Karpas-422 (cell line): ENCODE measurements around the gene ERBB2. TPM values are rescaled to one million over a fixed set of nuclear protein-coding genes. Genes with fewer than 3 reads are reported as not detected.
A peak's percentile ranks its signal among the peaks of the same experiment; 100 is the strongest.
"Not testable (repeated sequence)": the region's sequence is repeated elsewhere in the genome, so short reads cannot be mapped to it uniquely, and the experiment has no call there.

Experiments used
- DNase-seq: peaks from one replicate; pipeline ENCODE4 v3.0.0-alpha.2; 2015
- H2AFZ ChIP-seq: fragments of 200-600 bp; sonication (generic); 2 replicates; pipeline ENCODE4 v1.6.1; 2014; ENCODE audit warnings: antibody characterized with exemption, low read length, mixed read lengths
- H3K27ac ChIP-seq: fragments of 200-600 bp; sonication (generic); 2 replicates; pipeline ENCODE4 v1.5.1; 2014; ENCODE audit warnings: mild to moderate bottlenecking, low read length, moderate library complexity
- H3K27me3 ChIP-seq: fragments of 200-600 bp; sonication (generic); 2 replicates; pipeline ENCODE4 v1.6.1; 2014; ENCODE audit warnings: low read length, mixed read lengths
- H3K36me3 ChIP-seq: fragments of 200-600 bp; sonication (generic); 2 replicates; pipeline ENCODE4 v1.6.1; 2014; ENCODE audit warnings: low read length, mixed read lengths; ENCODE audit not compliant: insufficient read depth
- H3K4me1 ChIP-seq: fragments of 200-600 bp; sonication (generic); 2 replicates; pipeline ENCODE4 v1.6.1; 2014; ENCODE audit warnings: mild to moderate bottlenecking, low read length, mixed read lengths
- H3K4me2 ChIP-seq: fragments of 200-600 bp; sonication (generic); 2 replicates; pipeline ENCODE4 v1.6.1; 2014; ENCODE audit warnings: low read length, low read depth, mild to moderate bottlenecking; ENCODE audit not compliant: poor library complexity, severe bottlenecking
- H3K4me3 ChIP-seq: fragments of 200-600 bp; sonication (generic); 2 replicates; pipeline ENCODE4 v1.5.1; 2014; ENCODE audit warnings: mild to moderate bottlenecking, antibody characterized with exemption, low read length, mixed read lengths
- H3K79me2 ChIP-seq: fragments of 200-600 bp; sonication (generic); 2 replicates; pipeline ENCODE4 v1.6.1; 2014; ENCODE audit warnings: mild to moderate bottlenecking, low read length, mixed read lengths
- H3K9ac ChIP-seq: fragments of 200-600 bp; sonication (generic); 2 replicates; pipeline ENCODE4 v1.6.0; 2014; ENCODE audit warnings: low read length
- H3K9me2 ChIP-seq: fragments of 200-600 bp; sonication (generic), shearing (Covaris generic); replicated peaks from 2 replicates; pipeline ENCODE4 v1.6.0; 2014; ENCODE audit warnings: mild to moderate bottlenecking, low read length, moderate library complexity; ENCODE audit not compliant: insufficient read depth
- H3K9me3 ChIP-seq: fragments of 300-700, 200-600 bp; sonication (generic); 2 replicates; pipeline ENCODE4 v1.6.1; 2014; ENCODE audit warnings: low read length, mixed read lengths
- H4K20me1 ChIP-seq: fragments of 200-600 bp; sonication (generic); 2 replicates; pipeline ENCODE4 v1.6.1; 2014; ENCODE audit warnings: mild to moderate bottlenecking, antibody characterized with exemption, low read length, low read depth; ENCODE audit not compliant: insufficient read depth
- total RNA-seq: library from RNA; depleted of rRNA; stranded (reverse); fragments of >200 nt; shearing (Covaris generic); gene quantifications from 2 replicates; pipeline ENCODE4 v1.2.3, GENCODE V29; 2014; ENCODE audit warnings: low replicate concordance

ERBB2 gene
- total RNA-seq, 1 experiment from 2014 or later = 7.3 TPM

- no peak overlapping the region for H2AFZ ChIP-seq
- no peak for DNase-seq
Measured at GRCh38 chr17:39717660-39718059, 17.8 kb downstream of the ERBB2 start.

GRCh38 chr17:39719563-39720355, 19.9 kb downstream of the ERBB2 start:
- Histone ChIP-seq H3K4me3 (no peak overlapping the region), H3K4me2 (no peak overlapping the region), H3K36me3 (no peaks in the 10 kb centered on the region), H3K9ac (no peak overlapping the region), H4K20me1 (no peaks in the 10 kb centered on the region), H3K27me3 (no peaks in the 10 kb centered on the region), H2AFZ (no peak overlapping the region), H3K9me3 (no peaks in the 10 kb centered on the region), H3K4me1 (no peaks in the 10 kb centered on the region), H3K27ac (no peak overlapping the region), H3K79me2 (no peaks in the 10 kb centered on the region), H3K9me2 (no peaks in the 10 kb centered on the region)
- DNase-seq = no peak

More at GRCh38 chr17:39717660-39718059, 17.8 kb downstream of the ERBB2 start:
- Histone ChIP-seq H3K27ac (no peak overlapping the region), H3K36me3 (no peaks in the 10 kb centered on the region), H3K79me2 (no peaks in the 10 kb centered on the region), H3K27me3 (no peaks in the 10 kb centered on the region), H3K4me2 (no peak overlapping the region), H3K9ac (no peak overlapping the region), H4K20me1 (no peaks in the 10 kb centered on the region), H3K4me3 (no peak overlapping the region), H3K4me1 (no peaks in the 10 kb centered on the region), H3K9me2 (no peaks in the 10 kb centered on the region), H3K9me3 (no peaks in the 10 kb centered on the region)

- no peaks in the 10 kb centered on the region for H3K36me3 ChIP-seq
- H3K4me2 ChIP-seq = no peak overlapping the region
- H3K9ac ChIP-seq = no peak overlapping the region
- H3K9me2 ChIP-seq = no peaks in the 10 kb centered on the region
- H3K4me3 ChIP-seq = no peak overlapping the region
- no peaks in the 10 kb centered on the region for H3K4me1 ChIP-seq
- no peaks in the 10 kb centered on the region for H4K20me1 ChIP-seq
- DNase-seq = no peak
- no peaks in the 10 kb centered on the region for H3K79me2 ChIP-seq
- no peak overlapping the region for H2AFZ ChIP-seq
- H3K9me3 ChIP-seq = no peaks in the 10 kb centered on the region
- H3K27ac ChIP-seq = no peak overlapping the region
- no peaks in the 10 kb centered on the region for H3K27me3 ChIP-seq
Measured at GRCh38 chr17:39722104-39722503, 22.2 kb downstream of the ERBB2 start.

- Histone ChIP-seq H3K27me3 (no peaks in the 10 kb centered on the region), H3K4me2 (no peak overlapping the region), H3K9me3 (no peaks in the 10 kb centered on the region), H3K9me2 (no peaks in the 10 kb centered on the region), H3K36me3 (0 out of 2 replicates have a peak, but pooled peaks cover under 1% of the 10 kb centered on the region), H3K27ac (no peak overlapping the region), H3K4me3 (no peak overlapping the region), H2AFZ (no peak overlapping the region), H3K4me1 (no peaks in the 10 kb centered on the region), H3K79me2 (no peaks in the 10 kb centered on the region), H3K9ac (no peak overlapping the region), H4K20me1 (no peaks in the 10 kb centered on the region)
- peak; percentile 85 for DNase-seq
Measured at GRCh38 chr17:39722965-39723848, 23.3 kb downstream of the ERBB2 start.

GRCh38 chr17:39724731-39725130, 24.9 kb downstream of the ERBB2 start:
- Histone ChIP-seq H4K20me1 (no peaks in the 10 kb centered on the region), H3K9me2 (no peaks in the 10 kb centered on the region), H3K4me2 (no peak overlapping the region), H3K27me3 (no peaks in the 10 kb centered on the region), H3K4me3 (no peak overlapping the region), H3K79me2 (peaks cover 12% of the 10 kb centered on the region), H2AFZ (no peak overlapping the region), H3K9ac (no peak overlapping the region), H3K4me1 (peaks cover 9% of the 10 kb centered on the region), H3K36me3 (peaks cover 11% of the 10 kb centered on the region), H3K27ac (no peak overlapping the region), H3K9me3 (no peaks in the 10 kb centered on the region)
- no peak for DNase-seq

GRCh38 chr17:39725923-39726322, 26.1 kb downstream of the ERBB2 start:
- not testable (repeated sequence) for DNase-seq, H3K27ac ChIP-seq, H3K9me2 ChIP-seq, H3K9ac ChIP-seq, H3K9me3 ChIP-seq, H4K20me1 ChIP-seq, H3K4me3 ChIP-seq, H3K27me3 ChIP-seq, H3K4me2 ChIP-seq, H2AFZ ChIP-seq
- peaks cover 12% of the 10 kb centered on the region for H3K4me1 ChIP-seq
- peaks cover 16% of the 10 kb centered on the region for H3K79me2 ChIP-seq
- H3K36me3 ChIP-seq = peaks cover 11% of the 10 kb centered on the region

- Histone ChIP-seq H3K4me1 (peaks cover 12% of the 10 kb centered on the region), H3K9me3 (no peaks in the 10 kb centered on the region), H3K4me3 (no peak overlapping the region), H3K27me3 (no peaks in the 10 kb centered on the region), H3K9me2 (no peaks in the 10 kb centered on the region), H3K9ac (no peak overlapping the region), H2AFZ (no peak overlapping the region), H3K27ac (no peak overlapping the region), H3K4me2 (no peak overlapping the region), H4K20me1 (no peaks in the 10 kb centered on the region), H3K36me3 (peaks cover 11% of the 10 kb centered on the region), H3K79me2 (peaks cover 16% of the 10 kb centered on the region)
- no peak for DNase-seq
Measured at GRCh38 chr17:39726617-39727016, 26.8 kb downstream of the ERBB2 start.

GRCh38 chr17:39727556-39727955, 27.7 kb downstream of the ERBB2 start:
- no peak overlapping the region for H2AFZ ChIP-seq
- H3K27ac ChIP-seq = no peak overlapping the region
- H3K79me2 ChIP-seq = peaks cover 16% of the 10 kb centered on the region
- H3K9ac ChIP-seq = no peak overlapping the region
- H3K9me3 ChIP-seq = no peaks in the 10 kb centered on the region
- no peaks in the 10 kb centered on the region for H3K27me3 ChIP-seq
- H3K4me3 ChIP-seq = no peak overlapping the region
- H3K4me2 ChIP-seq = no peak overlapping the region
- DNase-seq = no peak
- peaks cover 11% of the 10 kb centered on the region for H3K36me3 ChIP-seq
- H3K9me2 ChIP-seq = no peaks in the 10 kb centered on the region
- H4K20me1 ChIP-seq = no peaks in the 10 kb centered on the region
- peaks cover 12% of the 10 kb centered on the region for H3K4me1 ChIP-seq
